ENCODE measurements around the gene RPP30.

RPP30 gene

DNA sequence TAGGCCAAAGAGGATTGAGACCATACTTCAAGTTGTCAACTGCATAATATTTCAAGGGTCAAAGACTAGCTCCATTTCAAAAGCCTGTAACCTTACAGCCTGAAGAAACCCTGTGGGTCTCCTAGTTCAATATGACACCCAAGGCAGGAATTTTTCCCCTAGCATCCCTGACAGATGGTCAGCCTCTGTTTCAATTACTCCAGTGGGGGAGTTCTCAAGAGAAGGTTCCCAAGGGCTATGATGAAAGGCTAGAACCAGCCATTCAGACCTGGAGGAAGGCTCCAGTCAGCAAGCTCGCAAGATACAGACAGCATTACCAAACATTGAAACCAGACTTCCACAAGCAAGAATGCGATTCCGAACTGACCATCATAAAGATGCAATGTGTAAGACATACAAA, 15.5 kb upstream of the RPP30 start:
- peaks cover 31 to 41% of the 10 kb centered on the region in 2 donors for H3K27me3 ChIP-seq (ENCODE audit: control insufficient read depth in 1 of 2, insufficient read depth in 2 of 2, low read length in 2 of 2)
- H3K4me1 ChIP-seq (ENCODE audit: insufficient read depth, low read length) = no peaks in the 10 kb centered on the region
- no peak overlapping the region for H3K4me3 ChIP-seq (ENCODE audit: low read depth in 1 of 2, low read length in 2 of 2)
- H3K36me3 ChIP-seq (ENCODE audit: insufficient read depth, low read length) = no peaks in the 10 kb centered on the region
- H3K9ac ChIP-seq (ENCODE audit: low read length) = no peak overlapping the region
- no peaks in the 10 kb centered on the region for H3K9me3 ChIP-seq (ENCODE audit: low read length)
- no peak overlapping the region for H3K27ac ChIP-seq (ENCODE audit: low read depth, low read length)

DNA sequence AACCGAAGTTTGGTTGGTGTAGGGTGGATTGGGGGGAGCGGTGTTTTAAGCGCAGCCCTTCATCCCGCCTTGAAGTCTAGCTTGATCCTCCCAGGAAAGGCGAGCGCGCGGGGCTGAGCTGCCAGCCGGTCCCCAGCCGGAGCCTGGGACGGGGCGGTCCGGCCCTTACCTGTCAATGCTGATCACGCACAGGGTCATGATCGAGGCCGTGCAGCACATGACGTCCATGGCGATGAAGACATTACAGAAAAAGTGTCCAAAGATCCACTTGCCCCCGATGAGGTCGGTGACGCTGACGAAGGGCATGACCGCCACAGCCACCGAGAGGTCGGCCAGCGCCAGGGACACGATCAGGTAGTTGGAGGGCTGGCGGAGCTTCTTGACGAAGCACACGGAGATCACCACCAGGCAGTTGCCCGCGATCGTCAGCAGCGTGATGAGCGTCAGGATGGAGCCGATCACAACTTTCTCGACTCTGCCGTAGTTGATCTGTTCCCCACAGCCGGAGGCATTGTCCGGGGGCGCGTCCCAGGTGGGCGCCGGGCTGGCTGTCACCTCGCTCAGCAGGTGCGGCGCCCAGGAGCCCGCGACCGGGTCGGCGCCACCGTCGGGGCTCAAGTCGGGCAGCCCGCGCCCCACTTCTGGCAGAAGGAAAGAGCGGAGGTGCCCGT, 14.7 kb upstream of the RPP30 start:
- Histone ChIP-seq H3K27me3 (ENCODE audit: control insufficient read depth in 1 of 2, insufficient read depth in 2 of 2, low read length in 2 of 2) (peaks cover 31 to 41% of the 10 kb centered on the region in 2 donors), H3K4me3 (ENCODE audit: low read depth in 1 of 2, low read length in 2 of 2) (peak overlapping the region; percentile 41 to 51), H3K4me1 (ENCODE audit: insufficient read depth, low read length) (no peaks in the 10 kb centered on the region), H3K9me3 (ENCODE audit: low read length) (no peaks in the 10 kb centered on the region), H3K36me3 (ENCODE audit: insufficient read depth, low read length) (no peaks in the 10 kb centered on the region), H3K27ac (ENCODE audit: low read depth, low read length) (no peak overlapping the region), H3K9ac (ENCODE audit: low read length) (no peak overlapping the region)

DNA sequence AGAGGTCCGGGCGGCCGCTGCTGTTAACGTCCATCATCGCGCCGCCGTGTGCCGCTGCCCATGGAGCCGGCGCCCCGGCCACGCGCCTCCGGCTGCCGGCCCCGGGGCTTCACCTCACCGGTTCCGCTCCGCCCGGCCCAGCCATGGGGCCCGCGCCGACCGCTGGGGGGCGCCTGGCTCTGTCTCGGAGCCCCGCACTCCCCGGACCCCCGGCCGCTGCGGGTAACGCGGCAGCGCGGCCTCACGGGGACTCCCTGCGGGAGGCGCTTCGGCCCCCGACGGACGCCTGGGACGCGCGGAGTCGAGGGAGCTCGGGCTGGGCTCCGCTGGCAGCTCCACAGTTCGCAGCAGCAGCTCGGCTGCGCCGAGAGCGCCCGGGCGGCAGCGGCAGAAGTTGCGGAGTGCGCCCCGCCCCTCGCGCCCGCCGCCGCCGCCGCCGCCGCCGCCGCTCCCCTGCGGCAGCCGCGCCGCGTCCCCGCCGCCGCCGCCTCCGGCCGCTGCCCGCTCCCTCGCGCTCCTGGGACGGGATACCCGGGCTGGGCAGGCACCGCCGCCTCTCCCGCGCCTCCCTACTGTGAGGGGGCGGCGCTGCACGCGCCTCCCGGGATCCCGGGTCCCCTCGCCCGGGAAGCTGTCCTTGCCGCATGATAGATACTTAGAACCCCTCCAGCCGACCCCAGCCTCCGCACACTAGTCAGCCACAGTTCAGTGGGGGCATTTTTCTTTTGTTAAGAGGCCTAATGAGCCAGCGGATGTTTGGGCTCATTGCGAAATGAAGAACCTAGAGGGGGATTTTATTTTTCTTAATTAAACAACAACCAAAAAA, 13.9 kb upstream of the RPP30 start, which contains the start of gene HTR7:
Gene HTR7 (minus strand): TSS at position 405 of the 826 bp plus-strand sequence. CDS start 368 bp downstream, at position 37.
- no peaks in the 10 kb centered on the region for H3K4me1 ChIP-seq (ENCODE audit: insufficient read depth, low read length)
- no peaks in the 10 kb centered on the region for H3K9me3 ChIP-seq (ENCODE audit: low read length)
- H3K9ac ChIP-seq (ENCODE audit: low read length) = peak within 1 kb of the TSS; percentile 43
- no peaks in the 10 kb centered on the region for H3K36me3 ChIP-seq (ENCODE audit: insufficient read depth, low read length)
- peak within 1 kb of the TSS; percentile 48 to 51 for H3K4me3 ChIP-seq (ENCODE audit: low read depth in 1 of 2, low read length in 2 of 2)
- peak within 1 kb of the TSS; percentile 29 for H3K27ac ChIP-seq (ENCODE audit: low read depth, low read length)
- H3K27me3 ChIP-seq (ENCODE audit: control insufficient read depth in 1 of 2, insufficient read depth in 2 of 2, low read length in 2 of 2) = peaks cover 31 to 41% of the 10 kb centered on the region in 2 donors

DNA sequence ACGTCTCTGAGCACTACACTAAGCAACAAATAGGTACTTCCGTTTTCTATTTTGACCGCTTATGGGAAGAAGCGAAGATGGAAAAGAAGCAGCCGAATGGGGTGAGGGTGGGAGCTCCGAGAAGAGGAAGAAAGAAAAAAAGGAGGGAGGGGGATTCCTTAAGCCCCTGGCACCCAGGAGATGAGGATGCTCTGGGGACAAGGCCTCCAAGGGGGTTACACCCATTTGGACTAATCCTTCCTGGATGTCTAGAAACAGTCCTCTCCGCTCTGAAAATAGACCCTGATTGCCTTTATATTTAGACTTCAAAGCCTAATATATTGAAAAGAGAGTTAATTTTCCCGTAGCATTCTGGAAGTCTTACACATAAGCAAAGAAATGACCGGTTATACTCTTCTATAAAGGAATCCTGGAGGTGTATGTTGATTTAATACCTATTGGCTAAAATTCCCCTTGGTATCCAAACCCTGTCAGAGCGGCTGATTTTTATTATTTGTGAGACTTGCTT, 13.3 kb upstream of the RPP30 start:
- Histone ChIP-seq H3K4me3 (ENCODE audit: low read depth in 1 of 2, low read length in 2 of 2) (peak overlapping the region; percentile 48 to 51), H3K9me3 (ENCODE audit: low read length) (no peaks in the 10 kb centered on the region), H3K9ac (ENCODE audit: low read length) (peak overlapping the region; percentile 43), H3K36me3 (ENCODE audit: insufficient read depth, low read length) (no peaks in the 10 kb centered on the region), H3K27me3 (ENCODE audit: control insufficient read depth in 1 of 2, insufficient read depth in 2 of 2, low read length in 2 of 2) (peaks cover 36 to 37% of the 10 kb centered on the region in 2 donors), H3K27ac (ENCODE audit: low read depth, low read length) (peak overlapping the region; percentile 29), H3K4me1 (ENCODE audit: insufficient read depth, low read length) (no peaks in the 10 kb centered on the region)

DNA sequence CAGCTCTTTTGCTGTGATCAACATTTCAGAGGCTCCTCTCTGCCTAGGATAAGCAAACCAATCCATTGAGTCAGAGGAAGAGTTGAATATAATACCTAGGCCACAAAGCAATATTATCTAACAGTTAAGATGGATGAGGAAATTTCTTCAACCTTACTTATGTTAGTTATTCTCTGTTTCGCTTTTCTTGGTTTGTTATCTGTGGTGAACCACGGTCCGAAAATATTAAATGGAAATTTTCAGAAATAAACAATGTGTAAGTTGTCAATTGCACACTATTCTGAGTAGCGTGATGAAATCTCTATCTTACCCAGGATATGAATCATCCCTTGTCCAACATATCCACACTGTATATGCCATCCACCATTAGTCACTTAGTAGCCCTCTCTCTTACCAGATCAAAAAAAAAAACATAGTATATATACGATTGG, 12.4 kb upstream of the RPP30 start:
- H3K4me1 ChIP-seq (ENCODE audit: insufficient read depth, low read length) = no peaks in the 10 kb centered on the region
- H3K27me3 ChIP-seq (ENCODE audit: control insufficient read depth in 1 of 2, insufficient read depth in 2 of 2, low read length in 2 of 2) = peaks cover 29 to 30% of the 10 kb centered on the region in 2 donors
- H3K4me3 ChIP-seq (ENCODE audit: low read depth in 1 of 2, low read length in 2 of 2) = no peak overlapping the region
- H3K27ac ChIP-seq (ENCODE audit: low read depth, low read length) = no peak overlapping the region
- H3K36me3 ChIP-seq (ENCODE audit: insufficient read depth, low read length) = no peaks in the 10 kb centered on the region
- H3K9ac ChIP-seq (ENCODE audit: low read length) = no peak overlapping the region
- no peaks in the 10 kb centered on the region for H3K9me3 ChIP-seq (ENCODE audit: low read length)

DNA sequence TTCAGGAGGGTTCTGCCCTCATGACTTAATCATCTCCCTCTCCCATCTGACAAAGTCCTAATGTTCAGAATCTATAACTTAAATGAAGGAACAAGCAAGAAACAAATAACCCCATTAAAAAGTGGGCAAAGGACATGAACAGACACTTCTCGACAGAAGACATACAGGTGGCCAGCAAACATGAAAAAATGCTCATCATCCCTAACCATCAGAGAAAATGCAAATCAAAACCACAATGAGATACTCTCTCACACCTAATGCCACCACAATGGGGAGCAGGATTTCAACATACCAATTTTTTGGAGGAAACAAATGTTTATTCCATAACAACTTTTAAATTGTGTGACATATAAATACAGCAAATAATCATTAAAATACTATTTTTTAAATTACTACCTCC, 11.0 kb upstream of the RPP30 start:
- no peaks in the 10 kb centered on the region for H3K9me3 ChIP-seq (ENCODE audit: low read length)
- no peak overlapping the region for H3K4me3 ChIP-seq (ENCODE audit: low read depth in 1 of 2, low read length in 2 of 2)
- no peak overlapping the region for H3K27ac ChIP-seq (ENCODE audit: low read depth, low read length)
- H3K36me3 ChIP-seq (ENCODE audit: insufficient read depth, low read length) = no peaks in the 10 kb centered on the region
- H3K27me3 ChIP-seq (ENCODE audit: control insufficient read depth in 1 of 2, insufficient read depth in 2 of 2, low read length in 2 of 2) = peaks cover 17% of the 10 kb centered on the region in 2 donors
- no peaks in the 10 kb centered on the region for H3K4me1 ChIP-seq (ENCODE audit: insufficient read depth, low read length)
- H3K9ac ChIP-seq (ENCODE audit: low read length) = no peak overlapping the region

DNA sequence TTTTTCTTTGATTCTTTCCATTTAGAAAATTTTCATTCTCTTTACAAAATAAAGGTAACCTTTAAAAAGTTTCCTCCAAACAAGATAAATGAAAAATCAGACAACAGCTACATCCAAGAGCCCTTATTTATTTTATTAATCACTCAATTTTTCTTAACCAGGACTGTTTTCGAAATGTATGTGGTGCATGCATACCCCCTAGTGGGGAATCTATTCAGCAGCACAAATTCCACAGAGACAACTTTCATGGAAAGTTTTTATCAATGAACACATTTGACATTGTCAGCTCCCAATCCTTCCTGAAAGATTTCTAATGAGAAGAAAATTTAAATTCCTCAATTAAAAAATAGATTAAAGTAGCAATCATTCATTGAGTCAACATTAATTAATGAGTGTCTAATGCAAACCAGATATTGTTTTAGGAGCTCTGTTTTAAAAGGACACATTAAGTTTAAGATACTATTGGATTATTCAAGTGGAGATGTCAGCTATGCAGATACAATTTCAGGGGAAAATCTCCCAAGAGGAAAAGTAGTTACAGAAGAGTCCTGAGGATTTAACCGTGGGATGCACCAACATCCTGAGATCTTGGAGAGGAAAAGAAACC, 8.8 kb upstream of the RPP30 start:
- H3K9ac ChIP-seq (ENCODE audit: low read length) = no peak overlapping the region
- H3K36me3 ChIP-seq (ENCODE audit: insufficient read depth, low read length) = no peaks in the 10 kb centered on the region
- no peak overlapping the region for H3K27ac ChIP-seq (ENCODE audit: low read depth, low read length)
- no peak overlapping the region for H3K4me3 ChIP-seq (ENCODE audit: low read depth in 1 of 2, low read length in 2 of 2)
- no peaks in the 10 kb centered on the region for H3K9me3 ChIP-seq (ENCODE audit: low read length)
- H3K4me1 ChIP-seq (ENCODE audit: insufficient read depth, low read length) = no peaks in the 10 kb centered on the region
- peaks cover 0 to 5% of the 10 kb centered on the region in 2 donors for H3K27me3 ChIP-seq (ENCODE audit: control insufficient read depth in 1 of 2, insufficient read depth in 2 of 2, low read length in 2 of 2)

DNA sequence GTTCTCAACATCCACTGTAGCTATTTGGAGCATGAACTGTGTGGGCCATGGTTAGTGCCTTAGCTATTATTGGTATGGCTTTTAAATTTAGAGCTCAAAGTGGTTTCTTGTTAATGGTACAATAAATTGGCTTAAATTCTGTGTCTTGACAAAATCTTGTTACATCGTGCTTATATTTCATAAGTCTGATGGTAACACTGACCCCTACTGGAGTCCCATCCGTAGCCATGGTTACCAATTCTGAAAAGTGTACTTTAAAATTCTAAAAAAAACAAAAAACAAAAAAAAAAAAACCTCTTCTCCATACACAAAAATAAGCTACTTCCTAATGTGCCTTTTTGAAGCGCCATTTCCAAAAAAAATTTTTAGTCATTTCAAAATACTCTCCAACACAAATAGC, 6.4 kb upstream of the RPP30 start:
- no peaks in the 10 kb centered on the region for H3K36me3 ChIP-seq (ENCODE audit: insufficient read depth, low read length)
- H3K27me3 ChIP-seq (ENCODE audit: control insufficient read depth in 1 of 2, insufficient read depth in 2 of 2, low read length in 2 of 2) = peaks cover 0 to 5% of the 10 kb centered on the region in 2 donors
- no peak overlapping the region for H3K27ac ChIP-seq (ENCODE audit: low read depth, low read length)
- H3K4me3 ChIP-seq (ENCODE audit: low read depth in 1 of 2, low read length in 2 of 2) = no peak overlapping the region
- H3K9ac ChIP-seq (ENCODE audit: low read length) = no peak overlapping the region
- H3K9me3 ChIP-seq (ENCODE audit: low read length) = no peaks in the 10 kb centered on the region
- no peaks in the 10 kb centered on the region for H3K4me1 ChIP-seq (ENCODE audit: insufficient read depth, low read length)

DNA sequence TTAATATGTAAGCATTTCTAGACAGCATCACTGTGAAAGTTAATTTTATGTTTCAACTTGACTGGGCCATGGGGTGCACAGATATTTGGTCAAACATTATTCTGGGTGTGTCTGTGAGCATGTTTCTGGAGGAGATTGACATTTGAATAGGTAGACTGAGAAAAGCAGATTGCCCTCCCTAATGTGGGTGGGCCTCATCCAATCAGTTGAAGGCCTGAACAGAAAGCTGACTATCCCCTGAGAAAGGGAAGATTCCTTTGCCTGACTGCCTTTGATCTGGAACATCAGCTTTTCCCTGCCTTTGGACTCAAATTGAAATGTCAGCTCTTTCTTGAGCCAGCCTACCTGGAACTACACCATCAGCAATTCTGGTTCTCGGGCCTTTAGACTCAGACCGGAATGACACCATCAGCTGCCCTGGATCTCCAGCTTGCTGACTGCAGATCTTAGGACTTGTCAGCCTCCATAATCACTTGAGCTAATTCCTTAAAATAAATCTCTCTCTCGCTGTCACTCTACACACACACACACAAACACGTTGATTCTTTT, 5.7 kb upstream of the RPP30 start:
- H3K27me3 ChIP-seq (ENCODE audit: control insufficient read depth in 1 of 2, insufficient read depth in 2 of 2, low read length in 2 of 2) = peaks cover 0 to 5% of the 10 kb centered on the region in 2 donors
- H3K4me3 ChIP-seq (ENCODE audit: low read depth in 1 of 2, low read length in 2 of 2) = no peak overlapping the region
- H3K9ac ChIP-seq (ENCODE audit: low read length) = no peak overlapping the region

DNA sequence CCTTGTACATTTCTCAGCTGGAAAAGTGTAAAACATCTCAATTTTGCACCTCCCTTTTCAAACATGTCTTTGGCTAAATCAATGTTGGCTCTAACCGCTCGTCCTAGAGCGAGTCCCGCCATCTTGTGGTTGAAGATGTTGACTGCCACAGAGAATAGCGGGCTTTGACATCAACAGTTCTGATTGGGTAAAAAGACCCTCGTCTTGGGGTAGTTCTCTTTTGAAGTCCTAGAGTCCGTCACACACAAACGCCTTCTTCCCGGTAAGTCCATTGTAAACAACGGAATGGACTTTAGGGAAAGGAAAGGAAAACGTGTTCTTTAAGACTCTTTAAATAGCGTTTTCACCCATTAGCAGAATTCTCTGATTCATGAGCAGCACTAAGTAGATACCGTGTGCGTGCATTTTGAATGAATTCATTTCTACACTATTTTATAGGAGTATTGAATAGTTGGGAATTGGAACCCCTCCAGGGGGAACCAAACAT, 452 bp upstream of the RPP30 start:
- Histone ChIP-seq H3K9me3 (ENCODE audit: low read length) (no peaks in the 10 kb centered on the region), H3K36me3 (ENCODE audit: insufficient read depth, low read length) (peaks cover 9% of the 10 kb centered on the region), H3K27ac (ENCODE audit: low read depth, low read length) (peak overlapping the region; percentile 81), H3K4me1 (ENCODE audit: insufficient read depth, low read length) (peaks cover 15% of the 10 kb centered on the region), H3K9ac (ENCODE audit: low read length) (peak overlapping the region; percentile 79), H3K4me3 (ENCODE audit: low read depth in 1 of 2, low read length in 2 of 2) (peak overlapping the region; percentile 75 to 95), H3K27me3 (ENCODE audit: control insufficient read depth in 1 of 2, insufficient read depth in 2 of 2, low read length in 2 of 2) (no peaks in the 10 kb centered on the region)

More for the DNA sequence above, 5.7 kb upstream of the RPP30 start:
- H3K4me1 ChIP-seq (ENCODE audit: insufficient read depth, low read length) = no peaks in the 10 kb centered on the region
- no peak overlapping the region for H3K27ac ChIP-seq (ENCODE audit: low read depth, low read length)
- H3K9me3 ChIP-seq (ENCODE audit: low read length) = no peaks in the 10 kb centered on the region
- H3K36me3 ChIP-seq (ENCODE audit: insufficient read depth, low read length) = no peaks in the 10 kb centered on the region

DNA sequence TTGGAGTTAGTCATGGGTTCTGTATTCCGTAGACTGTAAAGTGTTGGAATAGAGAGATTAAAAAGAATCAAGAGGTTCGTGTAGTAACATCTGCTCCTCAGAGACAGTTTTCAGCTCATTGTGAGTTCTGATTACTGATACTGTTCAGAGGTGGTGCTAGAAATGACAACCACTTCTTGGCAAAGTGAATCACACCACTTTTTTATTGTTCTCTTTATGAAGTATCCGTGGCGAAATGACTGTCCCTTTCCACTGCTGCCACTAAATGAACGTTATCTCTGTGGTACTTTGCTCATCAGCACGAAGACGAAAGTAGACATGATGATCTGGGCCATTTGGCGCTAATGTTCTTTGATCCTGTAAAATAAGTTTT, 860 bp downstream of the RPP30 start:
- H3K27me3 ChIP-seq (ENCODE audit: control insufficient read depth in 1 of 2, insufficient read depth in 2 of 2, low read length in 2 of 2) = no peaks in the 10 kb centered on the region
- peaks cover 22% of the 10 kb centered on the region for H3K36me3 ChIP-seq (ENCODE audit: insufficient read depth, low read length)
- no peak overlapping the region for H3K27ac ChIP-seq (ENCODE audit: low read depth, low read length)
- H3K4me3 ChIP-seq (ENCODE audit: low read depth in 1 of 2, low read length in 2 of 2) = peak overlapping the region; percentile 75 to 95
- H3K4me1 ChIP-seq (ENCODE audit: insufficient read depth, low read length) = peaks cover 15% of the 10 kb centered on the region
- H3K9ac ChIP-seq (ENCODE audit: low read length) = peak overlapping the region; percentile 79
- no peaks in the 10 kb centered on the region for H3K9me3 ChIP-seq (ENCODE audit: low read length)
